WTC11 (cell line): ENCODE data around the gene CSRNP3.

Experiments used
- ATF2 ChIP-seq: sonication (generic); formaldehyde crosslinking; IDR thresholded peaks from 2 replicates; pipeline ENCODE4 v1.8.1; 2022; ENCODE audit warnings: low read depth, missing genetic modification reagents, borderline replicate concordance
- CTCF ChIP-seq: fragments of 200-600 bp; IDR thresholded peaks from 2 replicates; pipeline ENCODE4 v1.8.0; 2022; ENCODE audit warnings: antibody characterized with exemption
- ELF4 ChIP-seq: sonication (generic); formaldehyde crosslinking; IDR thresholded peaks from 2 replicates; pipeline ENCODE4 v1.8.1; 2022; ENCODE audit warnings: low read depth, mild to moderate bottlenecking, moderate library complexity, missing genetic modification reagents
- EMX1 ChIP-seq: fragments of 250-450 bp; sonication (Bioruptor Pico); IDR thresholded peaks from 2 replicates; pipeline ENCODE4 v1.8.0; 2021; ENCODE audit warnings: mild to moderate bottlenecking
- FOXK1 ChIP-seq: sonication (generic); formaldehyde crosslinking; IDR thresholded peaks from 2 replicates; pipeline ENCODE4 v1.8.0; 2022; ENCODE audit warnings: mild to moderate bottlenecking, moderate library complexity, missing genetic modification reagents
- IRF1 ChIP-seq: sonication (generic); formaldehyde crosslinking; IDR thresholded peaks from 2 replicates; pipeline ENCODE4 v1.8.0; 2023; ENCODE audit warnings: missing genetic modification reagents
- TCF7 ChIP-seq: sonication (generic); formaldehyde crosslinking; IDR thresholded peaks from 2 replicates; pipeline ENCODE4 v1.8.0; 2022; ENCODE audit warnings: mild to moderate bottlenecking, low read depth, missing genetic modification reagents, moderate library complexity
- TEAD4 ChIP-seq: sonication (generic); formaldehyde crosslinking; IDR thresholded peaks from 2 replicates; pipeline ENCODE4 v1.8.0; 2022; ENCODE audit warnings: mild to moderate bottlenecking, missing genetic modification reagents
- TP53 ChIP-seq: sonication (generic); formaldehyde crosslinking; IDR thresholded peaks from 2 replicates; pipeline ENCODE4 v1.8.1; 2023; ENCODE audit warnings: mild to moderate bottlenecking, missing genetic modification reagents
- ZBTB43 ChIP-seq: sonication (generic); formaldehyde crosslinking; IDR thresholded peaks from 2 replicates; pipeline ENCODE4 v1.8.1; 2023; ENCODE audit warnings: mild to moderate bottlenecking, missing genetic modification reagents
- ZNF416 ChIP-seq: fragments of 250-450 bp; sonication (Bioruptor Pico); IDR thresholded peaks from 2 replicates; pipeline ENCODE4 v1.9.0; 2021; ENCODE audit warnings: mild to moderate bottlenecking, inconsistent platforms
- TF ChIP-seq, protein P1 (sequence below): sonication (generic); formaldehyde crosslinking; IDR thresholded peaks from 2 replicates; pipeline ENCODE4 v1.8.0; 2022; ENCODE audit warnings: mild to moderate bottlenecking, missing genetic modification reagents
- TF ChIP-seq, protein P2 (sequence below): sonication (generic); formaldehyde crosslinking; IDR thresholded peaks from 2 replicates; pipeline ENCODE4 v1.8.0; 2022; ENCODE audit warnings: mild to moderate bottlenecking, missing genetic modification reagents
- TF ChIP-seq, protein P3 (sequence below): sonication (generic); formaldehyde crosslinking; IDR thresholded peaks from 2 replicates; pipeline ENCODE4 v1.8.1; 2023; ENCODE audit warnings: mild to moderate bottlenecking, missing genetic modification reagents, moderate library complexity

GRCh38 chr2:165497659-165498317 is 28.3 kb downstream of the CSRNP3 start:
- TF ChIP-seq ZBTB43 (CRISPR knock-in tag) (no peak), FOXK1 (CRISPR knock-in tag) (no peak), CTCF (no peak), TP53 (CRISPR knock-in tag) (no peak), ELF4 (CRISPR knock-in tag) (no peak), TEAD4 (CRISPR knock-in tag) (no peak), EMX1 (CRISPR knock-in tag) (no peak), IRF1 (CRISPR knock-in tag) (no peak), ZNF416 (CRISPR knock-in tag) (no peak), TCF7 (no peak), ATF2 (CRISPR knock-in tag) (no peak)
- TF ChIP-seq, protein P1, sequence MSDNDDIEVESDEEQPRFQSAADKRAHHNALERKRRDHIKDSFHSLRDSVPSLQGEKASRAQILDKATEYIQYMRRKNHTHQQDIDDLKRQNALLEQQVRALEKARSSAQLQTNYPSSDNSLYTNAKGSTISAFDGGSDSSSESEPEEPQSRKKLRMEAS (CRISPR knock-in tag): no peak
- TF ChIP-seq, protein P2, sequence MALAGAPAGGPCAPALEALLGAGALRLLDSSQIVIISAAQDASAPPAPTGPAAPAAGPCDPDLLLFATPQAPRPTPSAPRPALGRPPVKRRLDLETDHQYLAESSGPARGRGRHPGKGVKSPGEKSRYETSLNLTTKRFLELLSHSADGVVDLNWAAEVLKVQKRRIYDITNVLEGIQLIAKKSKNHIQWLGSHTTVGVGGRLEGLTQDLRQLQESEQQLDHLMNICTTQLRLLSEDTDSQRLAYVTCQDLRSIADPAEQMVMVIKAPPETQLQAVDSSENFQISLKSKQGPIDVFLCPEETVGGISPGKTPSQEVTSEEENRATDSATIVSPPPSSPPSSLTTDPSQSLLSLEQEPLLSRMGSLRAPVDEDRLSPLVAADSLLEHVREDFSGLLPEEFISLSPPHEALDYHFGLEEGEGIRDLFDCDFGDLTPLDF (CRISPR knock-in tag): no peak
- TF ChIP-seq, protein P3, sequence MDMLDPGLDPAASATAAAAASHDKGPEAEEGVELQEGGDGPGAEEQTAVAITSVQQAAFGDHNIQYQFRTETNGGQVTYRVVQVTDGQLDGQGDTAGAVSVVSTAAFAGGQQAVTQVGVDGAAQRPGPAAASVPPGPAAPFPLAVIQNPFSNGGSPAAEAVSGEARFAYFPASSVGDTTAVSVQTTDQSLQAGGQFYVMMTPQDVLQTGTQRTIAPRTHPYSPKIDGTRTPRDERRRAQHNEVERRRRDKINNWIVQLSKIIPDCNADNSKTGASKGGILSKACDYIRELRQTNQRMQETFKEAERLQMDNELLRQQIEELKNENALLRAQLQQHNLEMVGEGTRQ (CRISPR knock-in tag): no peak
